Parathyroid adenoma (tissue), 2 donors: ENCODE results near the gene NDUFAF2.

Experiments
- H2AFZ ChIP-seq: fragments of 300-600 bp; sonication (generic); one replicate; pipeline ENCODE4 v1.7.0; 2017; ENCODE audit warnings: antibody characterized with exemption, mild to moderate bottlenecking
- H3K27ac ChIP-seq: fragments of 300-600 bp; sonication (generic); one replicate; pipeline ENCODE4 v1.7.0; 2017
- H3K27me3 ChIP-seq: fragments of 300-600 bp; sonication (generic); one replicate; pipeline ENCODE4 v1.7.0; 2017; ENCODE audit warnings: low read length; ENCODE audit not compliant: control insufficient read depth, insufficient read depth
- H3K36me3 ChIP-seq: fragments of 300-600 bp; sonication (generic); one replicate; pipeline ENCODE4 v1.7.0; 2017; ENCODE audit warnings: low read length; ENCODE audit not compliant: control insufficient read depth, insufficient read depth
- H3K4me1 ChIP-seq: fragments of 300-600 bp; sonication (generic); one replicate; pipeline ENCODE4 v1.7.0; 2017; ENCODE audit warnings: control low read depth
- H3K4me2 ChIP-seq: fragments of 300-600 bp; sonication (generic); one replicate; pipeline ENCODE4 v1.7.0; 2017; ENCODE audit warnings: low read length
- H3K4me3 ChIP-seq: fragments of 300-600 bp; sonication (generic); one replicate; pipeline ENCODE4 v1.7.0; 2017; ENCODE audit warnings: low read depth, low read length
- H3K79me2 ChIP-seq: fragments of 300-600 bp; sonication (generic); one replicate; pipeline ENCODE4 v1.7.0; 2017; ENCODE audit warnings: control low read depth
- H3K9ac ChIP-seq: fragments of 300-600 bp; sonication (generic); one replicate; pipeline ENCODE4 v1.7.0; 2017; ENCODE audit warnings: mild to moderate bottlenecking
- H3K9me3 ChIP-seq: fragments of 300-600 bp; sonication (generic); one replicate; pipeline ENCODE4 v1.7.0; 2017; ENCODE audit warnings: low read length; ENCODE audit not compliant: control insufficient read depth
- CTCF ChIP-seq: fragments of 300-600 bp; sonication (generic); IDR thresholded peaks from one replicate; pipeline ENCODE4 v1.7.0; 2017; ENCODE audit warnings: antibody characterized with exemption, mild to moderate bottlenecking
- donor health status: primary hyperparathyroidism.

NDUFAF2 gene

DNA sequence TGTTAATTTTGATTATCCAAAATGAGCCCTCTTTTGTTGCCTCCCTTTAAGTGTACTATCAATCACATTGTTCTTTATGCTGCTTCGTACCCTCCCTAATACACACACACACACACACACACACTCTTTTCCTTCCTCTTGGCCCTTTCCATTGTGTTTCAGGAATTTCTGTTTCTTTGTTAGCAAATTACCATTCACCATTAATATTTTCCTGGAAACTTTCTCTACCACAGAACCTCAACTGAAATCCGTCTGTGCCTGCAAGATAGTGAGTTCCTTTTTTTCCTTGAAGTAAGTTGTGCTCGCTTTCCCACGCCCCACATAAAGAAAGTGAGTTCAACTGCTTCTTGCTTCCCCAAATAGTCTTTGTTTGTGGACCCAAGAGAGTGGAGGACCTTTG lies 155.4 kb downstream of the NDUFAF2 start:
- no peak overlapping the region for H2AFZ ChIP-seq
- no peaks in the 10 kb centered on the region for H3K36me3 ChIP-seq
- no peaks in the 10 kb centered on the region for H3K27me3 ChIP-seq
- no peaks in the 10 kb centered on the region for H3K9me3 ChIP-seq
- no peak overlapping the region for H3K9ac ChIP-seq
- no peak overlapping the region for H3K4me3 ChIP-seq
- H3K4me1 ChIP-seq, result no peaks in the 10 kb centered on the region
- H3K79me2 ChIP-seq, result no peaks in the 10 kb centered on the region
- H3K27ac ChIP-seq, result no peak overlapping the region
- TF ChIP-seq CTCF, result no peak
- H3K4me2 ChIP-seq, result no peak overlapping the region

DNA sequence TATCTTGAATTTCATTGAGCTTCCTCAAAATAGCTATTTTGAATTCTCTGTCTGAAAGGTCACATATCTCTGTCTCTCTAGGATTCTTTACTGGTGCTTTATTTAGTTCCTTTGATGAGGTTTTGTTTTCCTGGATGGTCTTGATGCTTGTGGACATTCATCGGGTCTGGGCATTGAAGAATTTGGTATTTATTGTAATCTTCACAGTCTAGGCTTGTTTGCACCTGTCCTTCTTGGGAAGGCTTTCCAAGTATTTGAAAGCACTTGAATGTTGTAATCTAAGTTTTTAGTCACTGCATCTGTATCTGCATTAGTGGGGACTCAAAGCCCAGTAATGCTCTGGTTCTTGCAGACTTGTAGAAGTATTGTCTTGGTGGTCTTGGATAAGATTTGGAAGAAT lies 169.4 kb downstream of the NDUFAF2 start:
- H2AFZ ChIP-seq, result no peak overlapping the region
- H3K9me3 ChIP-seq, result no peaks in the 10 kb centered on the region
- H3K27ac ChIP-seq, result no peak overlapping the region
- peaks cover 2% of the 10 kb centered on the region for H3K79me2 ChIP-seq
- H3K4me1 ChIP-seq, result no peaks in the 10 kb centered on the region
- no peak for TF ChIP-seq CTCF
- no peak overlapping the region for H3K4me2 ChIP-seq
- H3K36me3 ChIP-seq, result no peaks in the 10 kb centered on the region
- H3K4me3 ChIP-seq, result no peak overlapping the region
- H3K27me3 ChIP-seq, result no peaks in the 10 kb centered on the region
- no peak overlapping the region for H3K9ac ChIP-seq

DNA sequence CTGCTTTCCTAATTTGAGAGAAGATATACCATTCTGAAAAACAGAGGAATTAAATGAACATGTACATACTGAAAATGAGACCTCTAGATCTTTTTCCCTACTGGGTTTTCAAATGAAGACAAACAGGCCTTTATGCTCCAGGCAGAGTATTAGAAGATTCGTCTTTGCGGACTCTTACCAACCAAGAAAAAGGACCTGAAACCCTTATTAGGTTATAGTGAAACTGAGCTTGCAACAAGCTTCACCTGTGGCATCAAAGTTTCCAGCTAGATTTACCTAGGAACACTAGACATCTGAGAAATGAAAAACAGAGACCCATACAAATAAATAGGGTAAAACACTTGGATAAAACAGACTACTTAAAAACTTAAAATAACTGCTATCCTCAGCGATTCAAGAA lies 171.0 kb downstream of the NDUFAF2 start:
- H3K4me3 ChIP-seq, result no peak overlapping the region
- H2AFZ ChIP-seq, result no peak overlapping the region
- H3K9ac ChIP-seq, result no peak overlapping the region
- no peaks in the 10 kb centered on the region for H3K9me3 ChIP-seq
- H3K79me2 ChIP-seq, result peaks cover 2% of the 10 kb centered on the region
- no peak for TF ChIP-seq CTCF
- H3K27ac ChIP-seq, result no peak overlapping the region
- no peaks in the 10 kb centered on the region for H3K27me3 ChIP-seq
- H3K4me2 ChIP-seq, result no peak overlapping the region
- no peaks in the 10 kb centered on the region for H3K4me1 ChIP-seq
- no peaks in the 10 kb centered on the region for H3K36me3 ChIP-seq

DNA sequence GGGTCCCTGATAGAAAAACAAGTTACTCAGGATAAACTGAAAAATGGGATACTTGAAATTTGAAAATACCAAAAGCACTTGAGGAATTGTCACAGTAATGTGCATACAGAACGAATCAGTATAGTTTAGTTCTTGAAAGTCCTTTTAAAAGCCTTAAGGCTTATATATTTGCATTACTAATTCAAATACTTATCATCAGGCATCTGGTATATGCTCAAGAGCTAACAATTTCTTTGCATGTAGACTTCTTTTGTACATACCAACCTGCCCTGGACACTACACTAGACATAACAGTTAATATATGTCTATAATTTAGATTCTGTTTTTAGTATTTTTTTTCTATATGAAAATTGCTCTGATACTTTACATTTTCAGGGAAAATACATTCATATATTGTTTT lies 174.1 kb downstream of the NDUFAF2 start:
- no peaks in the 10 kb centered on the region for H3K4me1 ChIP-seq
- no peak overlapping the region for H2AFZ ChIP-seq
- H3K27ac ChIP-seq, result no peak overlapping the region
- TF ChIP-seq CTCF, result no peak
- H3K27me3 ChIP-seq, result no peaks in the 10 kb centered on the region
- no peaks in the 10 kb centered on the region for H3K79me2 ChIP-seq
- H3K9me3 ChIP-seq, result no peaks in the 10 kb centered on the region
- no peak overlapping the region for H3K4me2 ChIP-seq
- no peak overlapping the region for H3K9ac ChIP-seq
- H3K36me3 ChIP-seq, result no peaks in the 10 kb centered on the region
- no peak overlapping the region for H3K4me3 ChIP-seq

GRCh38 chr5:61120534-61120933 lies 175.5 kb downstream of the NDUFAF2 start:
- H3K79me2 ChIP-seq, result no peaks in the 10 kb centered on the region
- H3K4me3 ChIP-seq, result no peak overlapping the region
- H3K4me1 ChIP-seq, result no peaks in the 10 kb centered on the region
- H3K9me3 ChIP-seq, result no peaks in the 10 kb centered on the region
- H2AFZ ChIP-seq, result no peak overlapping the region
- no peak overlapping the region for H3K9ac ChIP-seq
- H3K4me2 ChIP-seq, result no peak overlapping the region
- no peak for TF ChIP-seq CTCF
- H3K36me3 ChIP-seq, result no peaks in the 10 kb centered on the region
- no peak overlapping the region for H3K27ac ChIP-seq
- no peaks in the 10 kb centered on the region for H3K27me3 ChIP-seq
